Measurements from ENCODE around the gene NR2F1-AS1.

DNA sequence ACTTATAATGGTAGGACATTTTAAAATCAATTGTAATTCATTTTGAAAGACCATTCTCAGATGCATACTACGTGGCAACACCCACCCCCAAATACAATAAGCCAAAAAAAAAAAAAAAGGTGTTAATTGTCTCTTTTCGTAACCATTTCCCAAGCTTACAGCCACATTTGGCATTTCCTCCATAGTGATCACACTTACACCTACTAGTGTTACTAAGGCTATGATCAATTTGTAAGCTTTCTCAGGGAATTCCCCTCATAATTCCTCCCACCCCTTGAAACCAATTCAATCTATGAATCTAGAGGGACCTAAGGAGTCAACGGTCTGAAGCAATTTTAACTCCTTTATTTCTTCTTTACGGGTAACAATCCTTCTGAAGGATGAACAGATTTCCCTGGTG lies 42.1 kb upstream of the NR2F1-AS1 start:
- TF ChIP-seq EZH2 (IDR thresholded peaks at IDR 0.05; ENCODE audit: low read depth, unreplicated experiment) (no peak), CTCF (conservative IDR thresholded peaks at IDR 0.05; ENCODE audit: low read depth in 2 of 2) (no peak)
